ENCODE data around the gene KCP.

KCP gene

GRCh38 chr7:128841171-128841690 lies 69.3 kb downstream of the KCP start:
- DNase-seq (ENCODE audit: low read depth, low spot score), result no peak

GRCh38 chr7:128840326-128841170 lies 70.0 kb downstream of the KCP start:
- no peak for DNase-seq (ENCODE audit: low read depth, low spot score)

DNA sequence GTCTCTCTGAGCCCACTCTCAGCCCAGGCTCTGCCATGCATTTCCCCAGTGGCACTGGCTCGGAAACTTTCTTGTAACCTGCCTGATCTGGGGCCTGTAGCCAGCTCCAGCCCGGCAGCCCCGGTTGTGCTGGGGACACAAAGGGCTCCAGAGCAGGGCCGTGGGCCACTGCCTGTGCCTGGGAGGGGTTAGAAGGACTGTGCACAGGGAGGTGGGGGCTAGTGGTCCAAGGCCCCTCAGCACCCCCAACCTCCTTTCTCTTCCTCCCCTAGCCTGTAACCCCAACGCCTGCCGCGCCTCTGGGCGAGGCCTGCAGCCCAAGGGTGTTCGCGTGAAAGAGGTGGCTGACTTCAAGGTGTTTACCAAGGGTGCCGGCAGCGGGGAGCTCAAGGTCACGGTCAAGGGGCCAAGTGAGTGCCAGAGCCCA lies 70.7 kb downstream of the KCP start:
- no peak for DNase-seq (ENCODE audit: low read depth, low spot score)

- no peak for DNase-seq (ENCODE audit: low read depth, low spot score)
These were observed 71.4 kb downstream of the KCP start for GRCh38 chr7:128838981-128839731.

DNA sequence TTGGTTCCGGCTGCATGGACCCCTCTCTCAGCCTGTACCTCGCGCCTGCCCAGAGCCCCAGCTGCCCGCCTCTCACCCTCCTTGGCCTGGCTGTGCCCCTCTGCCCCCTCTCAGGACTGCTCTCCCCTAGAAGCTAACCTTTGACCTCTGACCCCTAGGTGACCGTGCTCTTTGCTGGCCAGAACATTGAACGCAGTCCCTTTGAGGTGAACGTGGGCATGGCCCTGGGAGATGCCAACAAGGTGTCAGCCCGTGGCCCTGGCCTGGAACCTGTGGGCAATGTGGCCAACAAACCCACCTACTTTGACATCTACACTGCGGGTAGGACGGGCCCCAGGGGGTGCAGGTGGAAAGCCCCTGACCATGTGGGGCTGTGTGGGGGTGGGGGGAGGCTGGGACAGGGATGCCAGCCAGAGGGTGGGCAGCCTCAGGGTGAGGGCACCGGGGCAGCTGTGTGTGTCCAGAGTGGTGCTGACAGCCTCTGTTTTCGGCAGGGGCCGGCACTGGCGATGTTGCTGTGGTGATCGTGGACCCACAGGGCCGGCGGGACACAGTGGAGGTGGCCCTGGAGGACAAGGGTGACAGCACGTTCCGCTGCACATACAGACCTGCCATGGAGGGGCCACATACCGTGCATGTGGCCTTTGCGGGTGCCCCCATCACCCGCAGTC lies 72.3 kb downstream of the KCP start:
- no peak for DNase-seq (ENCODE audit: low read depth, low spot score)

- no peak for DNase-seq (ENCODE audit: low read depth, low spot score)
These were observed 73.0 kb downstream of the KCP start for GRCh38 chr7:128837521-128837921.

DNA sequence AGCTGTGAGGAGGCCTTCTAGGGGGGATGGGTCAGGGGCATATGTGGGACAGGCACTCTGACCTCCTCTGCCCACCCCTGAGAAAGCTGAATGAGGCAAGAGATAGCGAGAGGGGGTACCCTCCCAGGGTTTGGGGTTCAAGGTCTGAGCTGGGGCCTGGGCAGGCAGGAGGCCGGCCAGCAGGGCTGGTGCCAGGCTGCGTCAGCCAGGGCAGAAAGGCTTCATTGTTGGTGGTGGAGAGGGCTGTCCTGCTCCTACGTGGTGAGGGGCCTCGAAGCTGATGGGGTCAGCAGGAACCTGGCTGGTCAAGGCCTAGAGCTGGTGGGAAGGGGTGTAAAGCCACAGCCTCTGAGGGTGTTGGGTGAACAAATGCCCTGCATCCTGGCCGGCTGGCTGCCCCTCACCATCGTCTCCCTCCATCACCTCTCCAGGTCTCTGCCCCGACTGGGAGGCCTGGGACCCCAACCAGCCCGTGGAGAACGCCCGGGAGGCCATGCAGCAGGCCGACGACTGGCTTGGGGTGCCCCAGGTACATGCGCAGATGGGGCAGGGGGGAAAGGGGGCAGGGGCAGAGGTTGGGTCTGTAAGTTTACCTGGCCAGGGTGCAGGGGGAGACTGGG lies 73.7 kb downstream of the KCP start:
- DNase-seq (ENCODE audit: low read depth, low spot score), result no peak

DNA sequence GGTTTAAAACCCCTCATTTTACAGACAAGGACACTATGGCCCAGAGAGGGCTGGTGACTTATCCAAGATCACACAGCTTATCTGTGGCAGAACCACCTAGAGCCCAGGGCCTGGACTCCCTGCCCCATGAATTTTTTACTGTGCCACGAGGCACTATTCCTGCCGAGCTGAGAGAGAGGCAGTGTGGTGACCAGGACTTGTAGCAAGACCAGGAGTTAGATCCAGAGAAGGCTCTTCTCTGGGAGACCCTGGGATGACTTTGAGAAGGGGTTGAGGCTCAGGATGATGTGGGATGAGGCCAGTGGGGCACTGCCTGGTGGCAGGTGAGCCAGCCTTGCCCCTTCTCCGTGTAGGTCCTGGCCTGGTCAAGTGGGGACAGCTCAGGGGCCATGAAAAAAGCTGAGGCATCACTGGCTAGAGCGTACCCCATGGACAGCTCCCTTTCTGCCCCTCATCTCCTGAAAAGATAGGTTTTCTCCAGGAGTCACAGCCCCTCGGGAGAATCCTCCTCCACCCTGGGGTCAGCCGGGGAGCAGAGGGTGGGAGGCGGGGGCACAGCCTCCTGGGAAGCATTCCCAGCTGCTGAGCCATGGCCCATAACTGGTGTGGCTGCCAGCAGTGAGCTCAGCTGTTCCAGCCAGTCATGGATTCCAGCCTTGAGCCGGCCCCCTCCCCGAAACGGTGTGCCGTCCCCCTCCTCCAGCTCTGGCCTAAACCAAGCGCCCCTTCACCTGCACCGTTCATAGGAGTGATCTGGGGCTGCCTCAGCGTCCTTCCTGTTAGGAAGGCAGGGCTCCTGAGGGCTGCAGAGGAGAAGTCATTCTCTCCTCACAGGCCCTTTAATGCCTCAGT lies 74.5 kb downstream of the KCP start:
- DNase-seq (ENCODE audit: low read depth, low spot score), result no peak

- no peak for DNase-seq (ENCODE audit: low read depth, low spot score)
These were observed 75.2 kb downstream of the KCP start for GRCh38 chr7:128835231-128835751.

DNA sequence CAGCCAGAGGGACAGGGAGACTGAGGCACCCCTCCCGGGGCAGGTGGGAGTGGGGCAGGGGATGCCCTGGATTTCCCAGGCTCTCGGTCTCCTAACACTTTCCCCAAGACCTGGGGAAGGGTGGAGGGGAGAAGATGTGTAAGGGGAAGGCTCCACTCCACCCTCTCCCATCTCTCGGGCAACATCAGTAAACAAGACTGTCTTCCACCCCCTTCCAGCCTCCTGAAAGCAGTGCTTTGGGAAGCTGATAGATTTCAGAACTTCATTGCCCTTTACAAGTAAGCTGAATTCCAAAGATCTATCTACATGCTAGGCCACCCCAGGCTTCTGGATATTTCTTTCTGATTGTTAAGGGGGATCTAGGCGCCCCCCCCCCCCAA lies 76.6 kb downstream of the KCP start:
- no peak for DNase-seq (ENCODE audit: low read depth, low spot score)

DNA sequence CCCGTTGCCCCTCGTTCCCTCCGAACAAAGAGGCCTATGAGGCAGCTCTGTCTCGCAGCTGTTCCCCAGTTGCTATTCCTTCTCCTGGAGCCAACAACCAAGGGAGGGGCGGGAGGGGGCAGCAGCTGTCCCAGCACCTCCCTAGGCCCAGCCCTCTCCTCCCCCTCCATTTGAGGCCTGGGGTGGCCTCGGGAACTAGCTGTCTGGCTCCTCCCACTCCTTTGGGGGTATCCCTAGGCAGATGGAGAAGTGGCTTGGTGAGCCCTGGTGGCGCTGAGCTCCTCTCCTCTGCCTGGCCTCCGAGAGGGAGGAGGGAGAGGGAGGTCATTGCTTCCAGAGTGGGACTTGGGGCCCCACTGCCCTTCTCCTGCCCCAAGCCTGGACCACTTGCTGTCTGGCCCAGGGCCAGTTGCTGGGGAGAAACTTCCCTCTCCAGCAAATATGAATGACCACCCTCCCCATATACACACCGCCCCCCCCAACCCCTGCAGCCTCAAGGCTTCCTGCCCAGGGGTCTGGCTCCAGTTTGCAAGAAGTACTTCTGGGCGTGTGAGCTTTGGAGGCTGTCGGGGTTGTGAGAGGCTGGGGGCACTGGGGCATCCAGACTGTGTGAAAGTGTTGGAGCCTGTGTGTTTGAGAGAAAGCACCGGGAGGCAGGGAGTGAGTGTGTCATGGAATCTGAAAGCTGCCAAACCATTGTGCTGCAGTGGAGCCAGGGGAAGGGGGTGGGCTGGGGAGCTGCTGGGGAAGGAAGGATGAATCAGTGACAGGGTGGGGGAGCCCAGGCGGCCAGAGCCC lies 77.2 kb downstream of the KCP start:
- DNase-seq (ENCODE audit: low read depth, low spot score), result no peak

DNA sequence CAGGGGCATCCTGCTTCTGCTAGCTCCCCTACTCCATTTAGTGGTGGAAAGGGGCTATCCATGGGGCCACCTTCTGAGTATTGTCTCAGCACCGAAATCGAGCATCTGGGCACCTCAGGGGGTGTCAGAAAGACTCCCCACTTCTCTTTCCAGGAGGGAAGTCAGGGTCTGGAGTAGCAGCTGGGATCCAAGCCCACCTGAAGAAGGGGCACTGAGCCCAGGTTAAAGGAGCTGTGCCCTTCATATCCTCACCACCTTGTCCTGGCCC lies 77.7 kb downstream of the KCP start:
- DNase-seq (ENCODE audit: low read depth, low spot score), result no peak

GRCh38 chr7:128831994-128832879 lies 78.3 kb downstream of the KCP start:
- no peak for DNase-seq (ENCODE audit: low read depth, low spot score)

GRCh38 chr7:128831178-128831993 lies 79.1 kb downstream of the KCP start:
- no peak for DNase-seq (ENCODE audit: low read depth, low spot score)

DNA sequence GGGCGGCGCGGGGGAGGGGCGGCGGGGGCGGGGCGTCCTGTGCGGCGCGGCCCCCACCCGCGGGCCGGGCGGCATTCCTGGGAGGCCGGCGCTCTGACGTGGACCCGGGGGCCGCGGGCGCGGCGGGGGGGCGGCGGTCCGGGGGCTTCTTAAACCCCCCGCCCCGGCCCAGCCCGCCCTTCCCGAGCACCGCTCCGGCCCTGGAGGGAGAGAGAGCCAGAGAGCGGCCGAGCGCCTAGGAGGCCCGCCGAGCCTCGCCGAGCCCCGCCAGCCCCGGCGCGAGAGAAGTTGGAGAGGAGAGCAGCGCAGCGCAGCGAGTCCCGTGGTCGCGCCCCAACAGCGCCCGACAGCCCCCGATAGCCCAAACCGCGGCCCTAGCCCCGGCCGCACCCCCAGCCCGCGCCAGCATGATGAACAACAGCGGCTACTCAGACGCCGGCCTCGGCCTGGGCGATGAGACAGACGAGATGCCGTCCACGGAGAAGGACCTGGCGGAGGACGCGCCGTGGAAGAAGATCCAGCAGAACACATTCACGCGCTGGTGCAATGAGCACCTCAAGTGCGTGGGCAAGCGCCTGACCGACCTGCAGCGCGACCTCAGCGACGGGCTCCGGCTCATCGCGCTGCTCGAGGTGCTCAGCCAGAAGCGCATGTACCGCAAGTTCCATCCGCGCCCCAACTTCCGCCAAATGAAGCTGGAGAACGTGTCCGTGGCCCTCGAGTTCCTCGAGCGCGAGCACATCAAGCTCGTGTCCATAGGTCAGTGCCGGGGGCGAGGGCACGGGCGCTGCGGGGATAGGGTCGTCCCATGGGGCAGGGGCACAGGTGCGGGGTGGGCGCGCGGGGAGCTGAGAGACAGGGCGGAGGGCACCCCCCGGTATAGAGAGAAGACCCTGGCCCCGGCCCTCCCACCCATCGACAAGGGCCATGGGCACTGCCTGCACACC lies 80.0 kb downstream of the KCP start, which contains the start of gene FLNC:
TSS of gene FLNC (plus strand) at position 176 of the 947 bp plus-strand sequence. CDS start at position 408, 232 bp downstream.
- DNase-seq (ENCODE audit: low read depth, low spot score), result no peak

DNA sequence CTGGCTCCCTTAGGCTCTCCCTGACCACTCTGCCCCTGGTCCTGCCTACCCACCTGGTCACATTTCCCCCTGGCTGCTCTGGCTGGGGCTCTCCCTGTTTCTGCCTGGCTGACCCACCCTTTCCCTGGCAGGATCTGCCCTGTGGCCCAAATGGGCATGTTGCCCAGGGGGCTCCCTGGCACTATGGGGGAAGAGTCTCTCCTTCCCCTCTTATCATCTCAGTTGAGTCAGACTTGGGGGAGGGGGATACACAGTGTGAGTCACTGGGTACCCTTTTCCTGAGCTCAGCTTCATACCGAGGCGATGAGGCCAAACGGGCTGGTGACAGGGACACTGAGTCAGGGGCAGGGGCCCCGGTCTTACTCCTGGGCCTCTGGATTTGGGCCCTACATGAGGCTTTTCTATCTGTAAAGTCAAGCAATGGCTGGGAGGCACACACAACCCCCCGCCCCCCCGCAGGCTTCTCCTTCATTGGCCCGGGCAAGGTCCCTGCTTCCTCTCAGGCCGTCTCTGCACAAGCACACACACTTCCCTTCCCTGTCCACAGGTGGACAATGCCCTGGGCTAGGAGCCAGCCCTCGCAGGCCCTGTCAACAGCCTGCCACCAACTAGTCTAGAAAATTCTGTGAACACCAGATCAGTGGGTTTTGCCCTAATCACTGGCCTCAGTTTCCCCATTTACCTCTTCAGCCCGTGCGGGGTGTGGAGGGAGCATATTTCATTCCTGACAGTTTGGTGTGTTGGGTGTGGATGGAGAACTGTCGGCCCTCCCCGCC lies 80.9 kb downstream of the KCP start:
- no peak for DNase-seq (ENCODE audit: low read depth, low spot score)
